ENCODE data around the gene DAPP1. TPM values are rescaled to one million over a fixed set of nuclear protein-coding genes. Genes with fewer than 3 reads are reported as not detected.
"Not testable (repeated sequence)": the region's sequence is repeated elsewhere in the genome, so short reads cannot be mapped to it uniquely, and the experiment has no call there.

The DAPP1 gene
- total RNA-seq, 1 donor from 2014 or later: not detected

- DNase-seq (ENCODE audit: extremely low read depth, low read depth, low spot score): no peak
Measured at GRCh38 chr4:99822734-99823133, 6.1 kb downstream of the DAPP1 start.

- no peak for DNase-seq (ENCODE audit: extremely low read depth, low read depth, low spot score)
Measured at GRCh38 chr4:99824070-99824599, 7.5 kb downstream of the DAPP1 start.

GRCh38 chr4:99825272-99825671 is 8.6 kb downstream of the DAPP1 start:
- no peak for DNase-seq (ENCODE audit: extremely low read depth, low read depth, low spot score)

- no peak for DNase-seq (ENCODE audit: extremely low read depth, low read depth, low spot score)
Measured at GRCh38 chr4:99826016-99826415, 9.4 kb downstream of the DAPP1 start.

- no peak for DNase-seq (ENCODE audit: extremely low read depth, low read depth, low spot score)
Measured at GRCh38 chr4:99827454-99827853, 10.8 kb downstream of the DAPP1 start.

- no peak for DNase-seq (ENCODE audit: extremely low read depth, low read depth, low spot score)
Measured at GRCh38 chr4:99827857-99828256, 11.2 kb downstream of the DAPP1 start.

GRCh38 chr4:99828477-99828876 is 11.8 kb downstream of the DAPP1 start:
- DNase-seq (ENCODE audit: extremely low read depth, low read depth, low spot score): no peak

GRCh38 chr4:99830051-99830450 is 13.4 kb downstream of the DAPP1 start:
- not testable (repeated sequence) for DNase-seq (ENCODE audit: extremely low read depth, low read depth, low spot score)

- DNase-seq (ENCODE audit: extremely low read depth, low read depth, low spot score): no peak
Measured at GRCh38 chr4:99832321-99832720, 15.7 kb downstream of the DAPP1 start.

GRCh38 chr4:99832758-99833157 is 16.1 kb downstream of the DAPP1 start:
- DNase-seq (ENCODE audit: extremely low read depth, low read depth, low spot score): no peak

- no peak for DNase-seq (ENCODE audit: extremely low read depth, low read depth, low spot score)
Measured at GRCh38 chr4:99833756-99834155, 17.1 kb downstream of the DAPP1 start.

- no peak for DNase-seq (ENCODE audit: extremely low read depth, low read depth, low spot score)
Measured at GRCh38 chr4:99834569-99834968, 17.9 kb downstream of the DAPP1 start.

- DNase-seq (ENCODE audit: extremely low read depth, low read depth, low spot score): no peak
Measured at GRCh38 chr4:99835942-99836341, 19.3 kb downstream of the DAPP1 start.

GRCh38 chr4:99838927-99839326 is 22.3 kb downstream of the DAPP1 start:
- DNase-seq (ENCODE audit: extremely low read depth, low read depth, low spot score): no peak

- no peak for DNase-seq (ENCODE audit: extremely low read depth, low read depth, low spot score)
Measured at GRCh38 chr4:99841129-99841528, 24.5 kb downstream of the DAPP1 start.

GRCh38 chr4:99843413-99843812 is 26.8 kb downstream of the DAPP1 start:
- DNase-seq (ENCODE audit: extremely low read depth, low read depth, low spot score): no peak

- no peak for DNase-seq (ENCODE audit: extremely low read depth, low read depth, low spot score)
Measured at GRCh38 chr4:99844048-99844447, 27.4 kb downstream of the DAPP1 start.

GRCh38 chr4:99845179-99845578 is 28.6 kb downstream of the DAPP1 start:
- no peak for DNase-seq (ENCODE audit: extremely low read depth, low read depth, low spot score)

- no peak for DNase-seq (ENCODE audit: extremely low read depth, low read depth, low spot score)
Measured at GRCh38 chr4:99845708-99846469, 29.3 kb downstream of the DAPP1 start.

GRCh38 chr4:99846891-99847290 is 30.3 kb downstream of the DAPP1 start:
- DNase-seq (ENCODE audit: extremely low read depth, low read depth, low spot score): no peak

GRCh38 chr4:99847362-99847976 is 30.8 kb downstream of the DAPP1 start:
- DNase-seq (ENCODE audit: extremely low read depth, low read depth, low spot score): no peak

- no peak for DNase-seq (ENCODE audit: extremely low read depth, low read depth, low spot score)
Measured at GRCh38 chr4:99848591-99849001, 32.0 kb downstream of the DAPP1 start.

All from glomerular endothelial cell (primary cell).